Activated T-cell treated with anti-CD3 and anti-CD28 coated beads, Interleukin-2, amount 50 U/mL, for 72 hours (primary cell): ENCODE measurements around the gene UNC13B. TPM values are rescaled to one million over a fixed set of nuclear protein-coding genes. Genes with fewer than 3 reads are reported as not detected.
A peak's percentile ranks its signal among the peaks of the same experiment; 100 is the strongest.

Source experiments
- ATAC-seq, 2 donors: fragments of 150-1000 bp; cut with Tn5 transposase; replicated peaks in 1 of 2; 2 replicates each; pipeline ENCODE4 v1.10.0; 2021; ENCODE audit warnings: moderate library complexity in 2 of 2, mild to moderate bottlenecking in 1 of 2
- DNase-seq, 2 donors: peaks; one replicate each; pipeline ENCODE4 v3.0.0; 2021 to 2022; ENCODE audit warnings: mixed read lengths in 1 of 2
- H3K27ac Mint-ChIP-seq: one replicate; pipeline ENCODE4 v1.8.0; 2022; ENCODE audit warnings: mild to moderate bottlenecking, moderate library complexity, mixed read lengths
- H3K27me3 Mint-ChIP-seq: one replicate; pipeline ENCODE4 v1.8.0; 2022; ENCODE audit warnings: low read depth, mixed read lengths
- H3K36me3 Mint-ChIP-seq, 2 donors: one replicate each; pipeline ENCODE4 v1.8.0; 2022; ENCODE audit warnings: mixed read lengths in 2 of 2, mild to moderate bottlenecking in 1 of 2; ENCODE audit not compliant: insufficient read depth in 2 of 2
- H3K4me1 Mint-ChIP-seq: one replicate; pipeline ENCODE4 v1.8.0; 2022; ENCODE audit warnings: low read depth, mixed read lengths
- H3K4me3 Mint-ChIP-seq, 2 donors: one replicate each; pipeline ENCODE4 v1.8.0; 2022; ENCODE audit warnings: mild to moderate bottlenecking in 2 of 2, mixed read lengths in 2 of 2, moderate library complexity in 2 of 2
- H3K9me3 Mint-ChIP-seq, 2 donors: one replicate each; pipeline ENCODE4 v1.8.0; 2022; ENCODE audit warnings: mixed read lengths in 2 of 2
- total RNA-seq, 2 donors: library from RNA; stranded (reverse); gene quantifications; one replicate each; pipeline ENCODE4 v1.2.3, GENCODE V29; 2022

The UNC13B gene
- total RNA-seq, 2 donors from 2014 or later = 0.91 to 1.2 TPM

GRCh38 chr9:35254984-35255857 is 93.4 kb downstream of the UNC13B start:
- Mint-ChIP-seq H3K4me3 (no peak overlapping the region), H3K27ac (no peak overlapping the region), H3K9me3 (no peaks in the 10 kb centered on the region), H3K27me3 (no peaks in the 10 kb centered on the region), H3K36me3 (no peaks in the 10 kb centered on the region), H3K4me1 (no peaks in the 10 kb centered on the region)
- ATAC-seq (no peak), DNase-seq (no peak)

- no peak overlapping the region for H3K4me3 Mint-ChIP-seq
- no peaks in the 10 kb centered on the region for H3K4me1 Mint-ChIP-seq
- H3K9me3 Mint-ChIP-seq = no peaks in the 10 kb centered on the region
- H3K27me3 Mint-ChIP-seq = no peaks in the 10 kb centered on the region
- no peak for DNase-seq
- no peak overlapping the region for H3K27ac Mint-ChIP-seq
- no peak for ATAC-seq
- H3K36me3 Mint-ChIP-seq = no peaks in the 10 kb centered on the region
These were observed 96.3 kb downstream of the UNC13B start for GRCh38 chr9:35257986-35258659.

DNA sequence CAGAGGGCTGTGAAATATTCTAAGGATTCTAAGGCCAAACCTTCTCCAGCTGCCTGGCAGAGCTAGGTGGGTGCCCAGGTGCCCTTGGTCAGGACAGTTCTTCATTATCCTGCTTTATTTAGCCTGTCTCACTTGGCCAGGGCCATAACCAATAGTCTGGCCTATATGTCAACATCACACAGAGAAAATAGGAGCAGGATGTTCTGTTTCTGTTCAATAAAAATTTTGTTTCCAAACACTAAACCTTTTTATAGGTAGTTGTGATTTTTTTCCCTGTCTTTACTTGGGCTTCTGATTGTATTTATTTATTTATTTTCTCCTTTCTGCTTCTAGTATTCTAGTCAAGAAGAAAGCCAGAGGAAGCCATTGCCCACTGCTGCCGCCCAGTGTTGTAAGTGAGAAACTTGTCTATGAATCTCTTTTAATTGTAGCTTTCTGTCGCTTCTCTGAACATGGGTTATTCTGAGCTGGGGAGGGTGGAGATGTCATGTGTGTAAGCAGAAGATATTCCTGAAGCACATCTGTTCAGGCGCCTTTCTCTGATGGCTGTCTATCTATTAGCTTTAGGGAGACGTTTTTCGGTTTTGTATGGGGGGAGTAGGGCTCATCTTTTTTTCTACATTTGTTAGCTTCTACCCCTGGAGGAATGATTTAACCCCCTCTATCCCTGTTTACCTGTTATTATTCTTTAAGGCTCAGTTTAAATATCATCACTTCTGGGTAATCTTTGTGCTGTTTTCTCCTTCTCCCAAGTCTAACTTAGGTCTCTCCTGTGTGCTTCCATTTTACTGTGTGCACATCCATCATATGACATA is 97.1 kb downstream of the UNC13B start:
- Mint-ChIP-seq H3K36me3 (no peaks in the 10 kb centered on the region), H3K27ac (no peak overlapping the region), H3K27me3 (no peaks in the 10 kb centered on the region), H3K4me3 (no peak overlapping the region), H3K9me3 (no peaks in the 10 kb centered on the region), H3K4me1 (no peaks in the 10 kb centered on the region)
- peak in 1 of 2 donors; percentile 30 for ATAC-seq
- peak; percentile 34 to 47 for DNase-seq

DNA sequence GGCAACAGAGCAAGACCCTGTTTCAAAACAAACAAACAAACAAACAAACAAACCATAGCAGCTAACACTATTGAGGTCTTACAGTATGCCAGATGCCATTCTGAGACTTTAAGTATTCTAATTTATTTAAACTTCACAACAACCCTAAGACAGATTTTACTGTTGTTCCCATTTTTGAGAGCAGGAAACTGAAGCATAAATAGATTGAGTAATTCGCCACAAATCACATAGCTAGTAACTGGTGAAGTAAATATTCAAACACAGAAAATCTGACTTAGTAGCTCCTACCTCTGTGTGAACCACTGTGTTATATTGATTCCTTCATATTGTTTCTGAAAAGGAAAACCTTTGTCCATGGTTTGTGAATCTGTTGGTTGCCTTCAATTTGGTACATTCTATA is 98.4 kb downstream of the UNC13B start:
- H3K4me1 Mint-ChIP-seq = no peaks in the 10 kb centered on the region
- H3K36me3 Mint-ChIP-seq = no peaks in the 10 kb centered on the region
- H3K27me3 Mint-ChIP-seq = no peaks in the 10 kb centered on the region
- H3K9me3 Mint-ChIP-seq = no peaks in the 10 kb centered on the region
- DNase-seq = no peak
- no peak for ATAC-seq
- no peak overlapping the region for H3K4me3 Mint-ChIP-seq
- no peak overlapping the region for H3K27ac Mint-ChIP-seq

GRCh38 chr9:35262064-35262463 is 100.3 kb downstream of the UNC13B start:
- H3K27ac Mint-ChIP-seq = no peak overlapping the region
- no peak for ATAC-seq

DNA sequence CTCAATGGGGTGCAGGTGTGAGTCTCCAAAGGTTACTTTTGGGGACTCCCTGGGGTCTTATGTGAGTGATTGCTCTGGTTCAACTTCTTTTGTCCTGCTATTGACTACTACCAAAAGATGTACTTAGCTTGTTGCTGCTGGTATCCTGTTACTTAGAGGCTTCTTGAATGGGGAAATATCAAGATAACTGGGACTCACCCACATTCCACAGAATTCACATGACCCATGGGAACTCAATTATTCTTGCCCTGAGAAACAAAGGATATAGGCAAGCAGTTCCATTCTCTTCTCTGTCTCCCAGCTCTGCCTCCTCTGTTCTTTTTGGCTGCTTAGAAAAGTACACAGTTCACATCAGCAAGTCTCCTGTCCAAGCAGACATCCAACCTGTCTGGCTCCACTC is 105.9 kb downstream of the UNC13B start:
- Mint-ChIP-seq H3K27me3 (peaks cover 21% of the 10 kb centered on the region), H3K36me3 (no peaks in the 10 kb centered on the region), H3K9me3 (no peaks in the 10 kb centered on the region), H3K4me1 (no peaks in the 10 kb centered on the region), H3K4me3 (no peak overlapping the region), H3K27ac (no peak overlapping the region)
- no peak for DNase-seq
- no peak for ATAC-seq

More at GRCh38 chr9:35262064-35262463, 100.3 kb downstream of the UNC13B start:
- Mint-ChIP-seq H3K4me1 (no peaks in the 10 kb centered on the region), H3K4me3 (no peak overlapping the region), H3K27me3 (no peaks in the 10 kb centered on the region), H3K9me3 (no peaks in the 10 kb centered on the region), H3K36me3 (no peaks in the 10 kb centered on the region)
- no peak for DNase-seq

DNA sequence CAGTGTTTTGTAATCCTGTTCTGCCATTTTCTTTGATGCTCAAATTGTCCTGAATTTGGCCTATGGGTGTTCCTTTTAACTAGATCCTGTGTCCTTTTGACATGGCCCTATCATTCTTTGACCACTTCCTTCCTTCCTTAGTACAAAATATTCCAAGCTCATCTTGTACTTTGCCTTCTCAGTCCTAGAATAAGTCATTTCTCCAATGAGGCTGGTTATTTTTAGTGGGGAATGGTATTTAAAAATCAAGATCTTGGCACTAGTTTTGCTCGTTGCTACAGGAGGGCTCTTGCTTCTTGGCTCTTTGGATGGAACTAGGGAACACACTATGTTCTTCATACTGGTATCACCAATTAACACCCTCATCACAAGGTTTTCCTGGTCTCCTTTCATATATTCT is 108.1 kb downstream of the UNC13B start:
- no peak overlapping the region for H3K27ac Mint-ChIP-seq
- ATAC-seq (no peak), DNase-seq (no peak)
- no peak overlapping the region for H3K4me3 Mint-ChIP-seq
- H3K36me3 Mint-ChIP-seq = no peaks in the 10 kb centered on the region
- peaks cover 7% of the 10 kb centered on the region for H3K4me1 Mint-ChIP-seq
- no peaks in the 10 kb centered on the region for H3K9me3 Mint-ChIP-seq
- peaks cover 21% of the 10 kb centered on the region for H3K27me3 Mint-ChIP-seq

DNA sequence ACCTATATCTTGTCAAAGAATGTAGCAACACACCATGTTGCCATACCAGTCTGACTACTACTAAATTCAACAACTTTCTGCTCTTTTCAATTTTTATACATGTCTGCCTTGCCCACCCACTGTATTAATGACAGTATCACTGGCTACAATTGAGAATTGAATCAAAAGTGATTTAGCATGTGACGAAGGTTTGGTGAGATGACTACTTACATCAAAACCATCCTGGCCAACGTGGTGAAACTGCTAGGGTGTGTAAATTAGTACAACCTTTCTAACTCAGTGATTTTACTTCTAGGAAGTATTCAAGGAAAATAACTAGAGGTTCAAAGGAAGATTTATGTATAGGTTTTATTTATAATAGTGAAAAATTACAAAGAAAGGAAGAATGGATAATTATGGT is 109.8 kb downstream of the UNC13B start:
- Mint-ChIP-seq H3K27me3 (peaks cover 21% of the 10 kb centered on the region), H3K36me3 (no peaks in the 10 kb centered on the region), H3K4me3 (no peak overlapping the region), H3K9me3 (no peaks in the 10 kb centered on the region), H3K27ac (no peak overlapping the region), H3K4me1 (peaks cover 20% of the 10 kb centered on the region)
- DNase-seq = no peak
- ATAC-seq = peak in 1 of 2 donors; percentile 54

DNA sequence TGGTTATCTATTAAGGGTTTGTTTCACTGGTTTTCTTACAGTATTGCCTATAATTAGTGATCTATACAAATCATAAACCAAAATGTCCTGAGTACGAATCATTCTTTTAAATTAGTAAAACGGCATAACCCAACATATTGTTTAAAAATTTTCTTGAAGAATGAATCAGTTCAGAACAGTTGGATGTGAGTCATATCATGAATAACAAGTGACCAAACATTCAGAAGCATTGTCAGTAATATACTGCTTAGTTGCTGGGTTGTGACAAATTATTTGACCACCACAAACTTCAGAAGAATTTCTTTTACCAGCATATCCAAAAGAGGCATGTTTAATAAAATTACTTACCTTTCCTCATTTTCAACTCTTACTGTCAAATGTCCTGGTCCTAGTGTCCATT is 111.2 kb downstream of the UNC13B start:
- DNase-seq = no peak
- Mint-ChIP-seq H3K36me3 (no peaks in the 10 kb centered on the region), H3K27ac (no peak overlapping the region), H3K4me3 (no peak overlapping the region), H3K4me1 (peaks cover 33% of the 10 kb centered on the region), H3K9me3 (no peaks in the 10 kb centered on the region), H3K27me3 (peaks cover 16% of the 10 kb centered on the region)
- ATAC-seq = peak in 1 of 2 donors; percentile 24

- no peaks in the 10 kb centered on the region for H3K36me3 Mint-ChIP-seq
- H3K27me3 Mint-ChIP-seq = peaks cover 10% of the 10 kb centered on the region
- no peaks in the 10 kb centered on the region for H3K9me3 Mint-ChIP-seq
- no peak overlapping the region for H3K27ac Mint-ChIP-seq
- peak; percentile 44 to 55 for ATAC-seq
- peaks cover 37% of the 10 kb centered on the region for H3K4me1 Mint-ChIP-seq
- no peak for DNase-seq
- peak overlapping the region in 1 of 2 donors; percentile 50 for H3K4me3 Mint-ChIP-seq
These were observed 111.8 kb downstream of the UNC13B start for GRCh38 chr9:35273591-35273990.

DNA sequence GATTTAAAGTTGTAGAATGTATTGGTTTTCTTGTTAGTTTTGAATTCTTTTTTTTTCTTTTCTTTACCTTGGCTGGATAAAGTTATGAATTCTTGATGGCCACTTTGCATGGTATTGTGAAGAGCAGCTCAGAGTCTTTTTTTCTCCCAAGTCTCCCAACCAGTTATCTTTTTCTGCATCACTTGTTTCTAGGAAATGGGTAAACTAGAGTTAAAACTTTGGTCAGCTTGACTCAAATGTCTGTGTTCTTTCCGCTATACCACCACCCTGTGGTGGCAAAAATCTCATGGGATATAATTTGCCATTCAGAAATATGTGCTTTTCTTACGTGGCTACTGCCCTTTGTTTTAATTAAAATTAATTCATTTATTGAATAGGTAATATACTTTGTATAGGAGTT is 113.2 kb downstream of the UNC13B start:
- DNase-seq = no peak
- ATAC-seq = no peak
- Mint-ChIP-seq H3K27me3 (peaks cover 4% of the 10 kb centered on the region), H3K4me1 (peaks cover 37% of the 10 kb centered on the region), H3K36me3 (no peaks in the 10 kb centered on the region), H3K27ac (no peak overlapping the region), H3K9me3 (no peaks in the 10 kb centered on the region), H3K4me3 (no peak overlapping the region)

DNA sequence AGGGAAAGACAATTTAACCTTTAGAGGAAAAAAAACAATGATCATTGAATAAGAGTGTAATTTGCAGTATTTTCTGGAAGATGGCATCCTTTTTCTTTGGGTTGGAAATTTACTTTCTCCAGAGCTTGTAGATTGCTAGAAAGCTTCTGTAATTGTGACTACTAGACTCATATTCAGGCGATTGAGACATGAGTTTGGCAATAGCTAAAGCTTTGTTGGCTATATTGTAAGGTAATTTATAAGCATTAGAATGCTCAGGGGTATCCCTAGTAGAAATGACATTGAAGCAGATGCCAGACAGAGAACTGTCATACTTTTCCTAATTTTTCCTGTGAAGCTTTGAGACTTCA is 115.3 kb downstream of the UNC13B start:
- Mint-ChIP-seq H3K9me3 (no peaks in the 10 kb centered on the region), H3K4me1 (peaks cover 37% of the 10 kb centered on the region), H3K4me3 (peak overlapping the region in 1 of 2 donors; percentile 26), H3K27ac (no peak overlapping the region), H3K36me3 (no peaks in the 10 kb centered on the region), H3K27me3 (no peaks in the 10 kb centered on the region)
- DNase-seq (no peak), ATAC-seq (no peak)
